SK-N-MC (cell line): Measurements from ENCODE around the gene RELL2.

Experiments used
- EZH2 ChIP-seq: fragments of 200-600 bp; sonication (generic); IDR thresholded peaks from one replicate; pipeline ENCODE4 v1.6.1; 2017; ENCODE audit warnings: antibody characterized with exemption
- POLR2AphosphoS5 ChIP-seq: IDR thresholded peaks from 2 replicates; pipeline ENCODE4 v1.6.1; 2012; ENCODE audit warnings: mild to moderate bottlenecking, low read depth, low read length, borderline replicate concordance

- TF ChIP-seq POLR2AphosphoS5: no peak
- no peak for TF ChIP-seq EZH2
Observed at GRCh38 chr5:141664733-141665461, 28.1 kb downstream of the RELL2 start.
